Stomach (tissue), 4 donors: ENCODE data around the gene ABCB10.

ENCODE experiments used
- EP300 ChIP-seq: sonication (generic); formaldehyde crosslinking; IDR thresholded peaks from one replicate; pipeline ENCODE4 v1.6.1; 2017; ENCODE audit warnings: antibody characterized with exemption
- POLR2A ChIP-seq, 4 donors: fragments of 450-650 bp; IDR thresholded peaks; one replicate each; pipeline ENCODE4 v1.6.1; 2016; ENCODE audit warnings: antibody characterized with exemption in 4 of 4, control low read depth in 2 of 4, mild to moderate bottlenecking in 1 of 4, moderate library complexity in 1 of 4
- POLR2AphosphoS5 ChIP-seq, 3 donors: sonication (generic); formaldehyde crosslinking; IDR thresholded peaks; one replicate each; pipeline ENCODE4 v1.6.1; 2016; ENCODE audit warnings: antibody characterized with exemption in 3 of 3
- TF ChIP-seq, protein P1 (sequence below), 7 experiments: fragments of 450-650 bp in 4 of 7; fragments of 200-600 bp in 3 of 7; sonication (generic) in 3 of 7; IDR thresholded peaks; one replicate each; pipeline ENCODE4 v1.5.1; 2016 to 2019; ENCODE audit warnings: antibody characterized with exemption in 7 of 7, control low read depth in 2 of 7, mild to moderate bottlenecking in 1 of 7

DNA sequence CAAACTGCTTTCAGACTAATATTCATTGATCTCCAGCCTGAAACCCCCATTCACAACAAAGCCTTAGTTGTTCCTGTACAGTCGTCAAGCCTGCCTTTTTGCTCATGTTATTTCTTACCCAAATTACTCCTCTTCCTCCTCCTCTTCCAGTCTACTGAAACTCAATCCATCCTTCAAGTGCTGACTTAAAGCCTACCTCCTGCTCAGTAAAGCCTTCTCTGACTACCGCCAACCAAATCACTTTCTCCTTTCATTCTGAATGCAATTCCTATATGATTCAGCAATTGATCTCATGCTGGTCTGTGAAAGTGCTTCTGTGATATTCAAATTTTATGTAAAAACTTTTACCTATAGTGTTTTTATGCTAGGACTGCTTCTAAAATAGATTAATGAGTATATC lies 48.9 kb upstream of the ABCB10 start:
- TF ChIP-seq, protein P1, sequence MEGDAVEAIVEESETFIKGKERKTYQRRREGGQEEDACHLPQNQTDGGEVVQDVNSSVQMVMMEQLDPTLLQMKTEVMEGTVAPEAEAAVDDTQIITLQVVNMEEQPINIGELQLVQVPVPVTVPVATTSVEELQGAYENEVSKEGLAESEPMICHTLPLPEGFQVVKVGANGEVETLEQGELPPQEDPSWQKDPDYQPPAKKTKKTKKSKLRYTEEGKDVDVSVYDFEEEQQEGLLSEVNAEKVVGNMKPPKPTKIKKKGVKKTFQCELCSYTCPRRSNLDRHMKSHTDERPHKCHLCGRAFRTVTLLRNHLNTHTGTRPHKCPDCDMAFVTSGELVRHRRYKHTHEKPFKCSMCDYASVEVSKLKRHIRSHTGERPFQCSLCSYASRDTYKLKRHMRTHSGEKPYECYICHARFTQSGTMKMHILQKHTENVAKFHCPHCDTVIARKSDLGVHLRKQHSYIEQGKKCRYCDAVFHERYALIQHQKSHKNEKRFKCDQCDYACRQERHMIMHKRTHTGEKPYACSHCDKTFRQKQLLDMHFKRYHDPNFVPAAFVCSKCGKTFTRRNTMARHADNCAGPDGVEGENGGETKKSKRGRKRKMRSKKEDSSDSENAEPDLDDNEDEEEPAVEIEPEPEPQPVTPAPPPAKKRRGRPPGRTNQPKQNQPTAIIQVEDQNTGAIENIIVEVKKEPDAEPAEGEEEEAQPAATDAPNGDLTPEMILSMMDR (IDR thresholded peaks at IDR 0.05) = no peak
- no peak for TF ChIP-seq EP300
- TF ChIP-seq POLR2AphosphoS5 (IDR thresholded peaks at IDR 0.05) = no peak
- no peak for TF ChIP-seq POLR2A (IDR thresholded peaks at IDR 0.05)
